Measurements from ENCODE around the gene ERBB2.
A peak's percentile ranks its signal among the peaks of the same experiment; 100 is the strongest.

GRCh38 chr17:39753514-39754160, 53.8 kb downstream of the ERBB2 start:
- peak in 2 of 4 donors; percentile 25 to 47 for TF ChIP-seq POLR2A (IDR thresholded peaks at IDR 0.05)
- no peak for TF ChIP-seq CTCF (IDR thresholded peaks at IDR 0.05)

All from upper lobe of left lung (tissue), 4 donors.